Left colon (tissue), 2 donors: ENCODE data around the gene ETV7. TPM values are rescaled to one million over a fixed set of nuclear protein-coding genes. Genes with fewer than 3 reads are reported as not detected.

Source experiments
- ATAC-seq: fragments of 200-7000 bp; cut with Tn5 transposase; one replicate; pipeline ENCODE4 v1.9.1; 2020; ENCODE audit warnings: mild to moderate bottlenecking, moderate library complexity
- DNase-seq, 2 donors: peaks; one replicate each; pipeline ENCODE4 v3.0.0-alpha.2; 2020
- intact Hi-C, 2 donors: fragments of 100-400 bp; cut with DNase I in 1 of 2; cut with micrococcal nuclease in 1 of 2; formaldehyde crosslinking; loops; one replicate each; pipeline versions ENCODE4 v1.11.2 to v1.14.0; 2022; cut with DNase I, micrococcal nuclease
- total RNA-seq, 2 donors: library from RNA; stranded (reverse); fragmentation: NEBNext Ultra II Directional; extraction: Animal tissue kit (Norgen Biotek cat#: 25700); gene quantifications; one replicate each; pipeline ENCODE4 v1.2.1, GENCODE V29; 2021
- donor health status: DM: no; HTN: no; CAD: no.
- donor health status: DM: yes; HTN: yes; CAD: no.

Gene ETV7
- total RNA-seq, 2 donors from 2014 or later: 3.6 to 8.9 TPM

DNA sequence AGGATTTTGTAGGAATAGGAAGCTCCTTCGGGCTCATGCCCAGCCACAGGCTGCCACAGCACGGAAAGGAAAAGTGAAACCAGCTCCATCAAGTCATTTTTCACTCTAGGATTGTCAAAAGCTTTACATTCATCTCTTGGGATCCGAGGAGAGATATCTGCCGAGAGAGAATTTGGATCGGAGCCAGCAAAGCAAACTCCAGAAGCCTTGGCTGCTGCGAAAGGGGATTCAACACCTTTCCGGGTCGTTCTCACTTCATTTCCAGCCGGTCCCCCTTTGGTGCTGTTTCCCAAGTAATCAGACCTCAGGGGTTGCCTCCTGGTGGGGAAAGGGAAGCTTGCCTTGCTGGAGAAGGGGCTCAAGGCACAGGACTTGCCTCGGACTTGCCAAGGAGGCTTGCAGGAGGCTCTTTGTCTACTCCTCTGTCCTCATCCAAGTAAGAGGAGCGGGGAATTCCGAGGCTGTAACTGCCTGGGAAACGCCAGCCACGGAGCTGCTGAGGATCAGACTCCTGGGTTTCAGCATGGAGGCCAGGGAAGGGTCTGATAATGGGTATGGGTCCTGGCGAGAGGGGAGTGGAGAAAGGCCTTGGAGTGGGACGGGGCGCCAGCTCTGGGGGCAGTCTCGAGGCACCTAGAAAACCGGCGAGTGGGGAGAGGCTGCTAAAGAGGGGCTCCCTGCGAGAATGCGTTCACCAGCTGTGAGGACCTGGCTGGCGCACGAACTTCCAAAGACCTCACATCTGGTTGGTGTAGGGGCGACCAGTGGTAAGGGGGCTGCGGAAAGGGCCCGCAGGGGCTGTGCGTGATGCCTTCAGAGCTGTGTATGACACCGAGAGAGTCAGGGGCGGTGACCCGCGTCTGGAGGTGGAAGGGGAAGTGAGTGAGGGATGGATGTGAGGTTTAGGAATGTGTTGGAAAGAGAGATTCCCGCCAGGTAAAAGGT lies 702 bp downstream of the ETV7 start:
- DNase-seq: peak; percentile 37 to 42
- ATAC-seq: peak; percentile 64
- intact Hi-C loops: no loop called here

- intact Hi-C loops: no loop called here
- DNase-seq (no peak), ATAC-seq (no peak)
Measured at GRCh38 chr6:36384095-36384494, 3.4 kb downstream of the ETV7 start.

- DNase-seq: no peak
- no peak for ATAC-seq
- intact Hi-C loops: no loop called here
Measured at GRCh38 chr6:36383606-36384005, 3.9 kb downstream of the ETV7 start.

GRCh38 chr6:36382976-36383375 lies 4.5 kb downstream of the ETV7 start:
- ATAC-seq (no peak), DNase-seq (no peak)
- intact Hi-C loops: no loop called here

- no peak for DNase-seq
- ATAC-seq: no peak
- intact Hi-C loops: no loop called here
Measured at GRCh38 chr6:36381502-36382389, 5.7 kb downstream of the ETV7 start.

- ATAC-seq: no peak
- no peak for DNase-seq
- intact Hi-C loops: no loop called here
Measured at GRCh38 chr6:36380166-36380565, 7.3 kb downstream of the ETV7 start.

DNA sequence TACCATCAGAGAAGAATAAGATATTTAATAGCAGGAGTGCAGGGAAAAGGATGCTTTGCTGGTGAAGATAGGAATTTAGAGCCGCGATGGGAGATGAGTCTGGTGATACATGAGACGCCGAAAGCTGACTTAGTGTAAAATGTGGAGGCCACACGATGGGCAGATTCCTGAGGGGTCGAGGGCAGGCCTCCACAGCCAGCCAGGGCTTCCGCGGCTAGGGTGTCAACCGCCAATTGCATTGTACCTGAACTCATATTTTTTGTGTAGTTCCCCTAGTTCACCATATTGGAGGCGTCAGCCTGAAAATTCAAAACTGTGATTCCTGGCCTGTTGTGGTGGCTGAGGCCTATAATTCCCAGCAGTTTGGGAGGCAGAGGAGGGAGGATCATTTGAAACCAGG lies 8.5 kb downstream of the ETV7 start:
- ATAC-seq (no peak), DNase-seq (no peak)
- intact Hi-C loops: no loop called here

- ATAC-seq: no peak
- intact Hi-C loops: no loop called here
- DNase-seq: no peak
Measured at GRCh38 chr6:36378243-36378920, 9.1 kb downstream of the ETV7 start.

DNA sequence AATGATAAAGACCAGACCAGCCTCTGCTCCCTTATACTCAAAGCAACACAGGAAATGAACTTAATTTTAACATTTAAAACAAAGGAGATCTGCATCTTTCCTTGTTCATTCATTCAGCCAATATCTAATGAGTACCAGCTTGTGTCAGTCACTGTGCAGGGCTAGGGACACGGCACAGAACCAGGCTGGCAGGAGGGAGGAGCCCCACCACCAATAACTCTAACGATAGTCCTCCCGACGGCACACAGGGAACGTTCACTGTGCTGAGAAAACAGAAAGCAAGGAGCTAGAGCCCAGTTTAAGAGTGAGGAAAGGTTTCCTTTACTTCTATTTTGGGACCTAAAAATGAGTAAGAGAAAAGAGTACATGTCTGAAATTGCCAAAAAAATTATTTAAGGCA lies 9.9 kb downstream of the ETV7 start:
- ATAC-seq (no peak), DNase-seq (no peak)
- intact Hi-C loops: no loop called here

DNA sequence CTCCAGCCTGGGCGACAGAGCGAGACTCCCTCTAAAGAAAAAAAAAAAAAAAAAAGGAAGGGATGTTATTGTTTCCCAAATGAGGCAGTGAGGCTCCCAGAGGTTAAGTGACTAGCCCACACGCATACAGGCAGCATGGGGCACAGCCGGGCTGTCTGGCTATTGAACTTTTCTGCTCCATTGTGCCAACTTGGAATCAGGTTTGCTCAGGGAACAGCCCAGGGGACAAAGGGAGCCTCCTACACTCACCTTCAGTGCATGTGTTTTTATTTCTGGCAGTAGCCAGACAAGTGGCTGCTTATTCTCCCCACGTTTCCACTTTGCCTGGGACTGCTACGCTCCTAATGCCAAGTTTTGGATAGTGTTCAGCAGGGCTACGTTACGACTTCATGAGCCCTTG lies 10.7 kb downstream of the ETV7 start:
- intact Hi-C loops: no loop called here
- no peak for ATAC-seq
- DNase-seq: no peak

DNA sequence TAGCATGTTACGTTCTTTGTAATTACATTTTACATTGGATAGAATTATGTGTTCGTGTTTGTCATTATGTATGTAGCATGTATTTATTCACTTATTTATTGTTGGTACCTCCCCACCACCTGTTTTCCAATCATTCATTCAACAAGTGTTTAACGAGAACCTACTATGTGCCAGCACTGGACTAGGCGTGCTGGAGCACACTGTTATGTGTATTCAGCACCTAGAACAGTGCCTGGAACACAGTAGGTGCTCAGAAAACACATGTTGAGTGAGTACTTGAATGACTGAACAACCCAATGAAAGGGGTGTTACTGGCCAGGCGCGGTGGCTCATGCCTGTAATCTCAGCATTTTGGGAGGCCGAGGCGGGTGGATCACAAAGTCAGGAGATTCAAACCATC lies 11.3 kb downstream of the ETV7 start:
- ATAC-seq (no peak), DNase-seq (no peak)
- intact Hi-C loops: no loop called here

- no peak for ATAC-seq
- no peak for DNase-seq
- intact Hi-C loops: no loop called here
Measured at GRCh38 chr6:36375644-36376155, 11.8 kb downstream of the ETV7 start.

GRCh38 chr6:36374972-36375371 lies 12.5 kb downstream of the ETV7 start:
- intact Hi-C loops: no loop called here
- ATAC-seq: no peak

GRCh38 chr6:36374194-36374593 lies 13.3 kb downstream of the ETV7 start:
- no peak for DNase-seq
- intact Hi-C loops: no loop called here
- ATAC-seq: no peak

More at GRCh38 chr6:36374972-36375371, 12.5 kb downstream of the ETV7 start:
- DNase-seq: no peak

DNA sequence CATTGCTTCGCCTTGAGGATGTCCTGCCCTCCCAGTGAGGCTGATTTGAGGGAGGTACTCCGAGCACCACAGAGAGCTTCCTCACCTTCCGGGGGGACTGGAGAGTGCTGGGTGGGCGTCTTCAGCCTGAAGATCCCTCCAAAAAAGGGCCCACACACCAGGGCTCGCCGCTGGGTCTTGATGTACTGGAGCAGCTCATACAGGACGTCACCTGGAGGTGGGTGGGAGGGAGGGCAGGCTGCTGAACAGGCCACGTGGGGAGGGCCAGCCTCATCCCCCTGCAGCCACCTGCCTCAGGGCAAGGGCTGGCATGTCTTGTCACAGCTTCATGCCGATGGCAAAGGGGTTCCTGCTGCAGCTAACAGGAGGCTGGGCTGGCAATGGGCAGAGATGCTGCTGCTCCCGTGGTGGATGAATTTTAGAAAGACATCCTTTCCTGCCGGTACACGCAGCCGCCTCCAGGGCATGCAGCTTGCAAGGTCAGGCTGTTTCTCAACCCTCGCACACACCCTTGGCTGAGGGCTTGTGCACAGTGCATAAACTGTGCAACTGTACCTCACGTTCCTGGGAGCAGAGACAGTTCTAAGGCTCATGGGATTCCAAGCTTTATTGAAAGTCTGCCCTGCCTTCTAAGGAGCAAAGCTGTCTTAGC lies 14.0 kb downstream of the ETV7 start:
- DNase-seq (no peak), ATAC-seq (no peak)
- intact Hi-C loops: no loop called here

- peak in 1 of 2 donors; percentile 12 for DNase-seq
- intact Hi-C loops: no loop called here
- no peak for ATAC-seq
Measured at GRCh38 chr6:36372088-36372487, 15.4 kb downstream of the ETV7 start.

- DNase-seq (no peak), ATAC-seq (no peak)
- intact Hi-C loops: no loop called here
Measured at GRCh38 chr6:36371211-36371610, 16.3 kb downstream of the ETV7 start.

DNA sequence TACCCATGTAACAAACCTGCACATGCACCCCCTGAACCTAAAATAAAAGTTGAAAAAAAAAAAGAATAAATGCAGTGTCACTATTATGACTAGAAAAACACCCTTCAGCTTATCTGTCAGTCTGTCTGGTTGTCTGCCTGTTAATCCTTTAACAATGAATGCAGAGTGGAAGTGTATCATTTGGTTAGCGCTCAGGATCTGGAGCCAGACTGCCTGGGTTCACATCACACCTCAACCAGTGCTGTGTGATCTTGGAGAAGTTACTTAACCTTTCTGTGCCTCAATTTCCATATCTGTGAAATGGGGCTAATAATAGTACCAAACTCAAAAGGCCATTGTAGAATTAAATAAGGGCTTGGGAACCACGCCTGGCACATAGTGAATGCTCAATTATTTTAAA lies 16.8 kb downstream of the ETV7 start:
- DNase-seq: no peak
- intact Hi-C loops: no loop called here
- ATAC-seq: no peak
